Stimulated activated CD4-positive, alpha-beta T cell treated with anti-CD3 and anti-CD28 coated beads, Interleukin-2, amount 100 ng/mL, for 48 hours (primary cell): ENCODE data around the gene TRDN.
"Not testable (repeated sequence)": the region's sequence is repeated elsewhere in the genome, so short reads cannot be mapped to it uniquely, and the experiment has no call there.

Experiments used
- DNase-seq, 2 donors: peaks; one replicate each; pipeline ENCODE4 v3.0.0-alpha.2; 2020

TRDN gene

GRCh38 chr6:123383718-123384117 lies 253.0 kb downstream of the TRDN start:
- DNase-seq = no peak

DNA sequence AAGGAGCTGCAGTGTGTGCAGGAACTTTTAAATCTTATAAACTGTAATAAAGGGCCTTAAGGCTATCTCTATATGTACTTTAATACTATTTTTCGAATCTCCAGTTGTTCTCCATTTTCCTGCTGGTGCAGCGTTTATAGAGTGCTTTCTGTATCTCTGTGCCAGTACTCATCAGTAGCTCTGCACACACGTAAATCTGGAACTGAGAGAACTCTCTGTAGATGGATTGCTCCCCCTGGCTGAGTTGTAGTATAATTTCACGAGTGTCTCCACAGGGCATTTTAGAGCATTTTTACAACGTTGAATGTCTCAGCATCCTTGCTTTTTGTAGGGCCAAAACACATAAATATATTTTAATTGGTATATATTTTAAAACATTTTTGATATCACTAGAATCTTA lies 256.5 kb downstream of the TRDN start:
- DNase-seq = no peak

DNA sequence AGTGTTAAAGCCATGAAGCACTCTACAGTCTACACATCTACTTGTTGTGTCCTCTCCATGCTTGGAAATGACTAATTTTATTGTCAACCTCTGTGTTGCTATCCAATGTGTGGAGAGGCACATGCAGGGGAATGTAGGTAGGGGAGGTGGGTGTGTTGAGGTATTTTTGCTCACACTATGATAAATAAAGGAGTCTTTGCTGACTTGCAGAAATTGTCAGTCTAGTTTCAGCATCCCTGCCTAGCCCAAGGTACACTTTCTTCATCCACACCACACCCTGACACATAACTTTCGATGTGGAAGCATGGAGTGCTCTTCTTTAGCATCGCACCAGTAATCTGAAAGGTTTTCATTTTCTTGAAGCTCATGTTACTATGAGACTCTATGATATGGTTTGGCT lies 264.0 kb downstream of the TRDN start:
- no peak for DNase-seq

DNA sequence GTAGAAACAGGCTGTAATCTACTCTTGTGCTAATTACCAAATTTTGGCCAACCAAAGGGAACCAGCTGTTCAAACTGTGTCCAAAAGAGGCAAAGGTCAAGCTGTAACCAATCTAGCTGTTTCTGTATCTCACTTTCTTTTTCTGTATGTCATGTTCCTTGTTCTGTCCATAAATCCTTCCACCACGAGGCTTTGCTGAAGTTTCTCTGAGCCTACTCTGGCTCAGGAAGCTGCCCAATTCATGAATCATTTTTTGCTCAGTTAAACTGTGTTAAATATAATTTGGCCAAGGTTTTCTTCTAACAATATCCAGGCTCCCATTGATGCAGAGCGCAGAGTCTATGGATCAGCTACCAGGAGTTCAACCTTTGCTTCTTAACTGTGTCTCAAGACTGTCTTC lies 272.8 kb downstream of the TRDN start:
- no peak for DNase-seq

DNA sequence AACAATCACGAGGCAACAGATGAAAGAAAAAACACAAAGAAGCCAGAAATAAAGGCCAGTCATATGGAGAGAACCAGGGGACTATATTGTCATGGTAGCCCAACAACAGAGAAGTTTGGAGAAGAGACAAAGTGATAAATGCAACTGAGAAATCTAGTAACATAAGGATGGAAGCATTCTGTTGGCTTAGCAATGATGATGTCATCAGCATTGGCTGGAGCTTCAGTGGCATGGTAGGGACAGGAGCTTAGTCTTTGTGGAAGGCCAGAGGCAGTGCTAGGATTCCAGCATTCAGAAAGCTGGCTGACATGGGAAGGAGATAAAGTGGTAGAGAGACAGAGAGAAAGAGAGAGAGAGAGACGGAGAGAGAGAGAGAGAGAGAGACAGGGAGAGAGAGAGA lies 276.4 kb downstream of the TRDN start:
- no peak for DNase-seq

GRCh38 chr6:123352705-123353104 lies 284.0 kb downstream of the TRDN start:
- DNase-seq = no peak

DNA sequence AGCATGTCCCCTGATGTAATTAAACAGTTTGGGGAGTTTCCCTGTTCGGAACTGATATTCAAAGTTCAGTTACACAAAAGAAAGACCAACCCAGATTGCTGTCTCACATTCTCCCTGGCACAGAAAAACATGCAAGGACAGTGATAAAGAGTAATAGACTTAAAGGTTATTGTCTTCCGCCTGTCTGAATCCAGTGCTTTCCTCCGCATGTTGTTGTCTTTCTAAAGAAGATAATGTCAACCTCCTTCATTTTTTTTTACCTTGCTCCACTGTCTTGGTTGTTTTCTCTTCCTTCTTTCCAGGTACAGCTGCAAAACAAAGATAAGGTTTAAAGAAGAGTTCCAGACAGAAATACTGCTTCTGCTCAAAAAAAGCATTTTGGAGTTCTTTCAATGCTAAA lies 284.5 kb downstream of the TRDN start:
- DNase-seq = no peak

DNA sequence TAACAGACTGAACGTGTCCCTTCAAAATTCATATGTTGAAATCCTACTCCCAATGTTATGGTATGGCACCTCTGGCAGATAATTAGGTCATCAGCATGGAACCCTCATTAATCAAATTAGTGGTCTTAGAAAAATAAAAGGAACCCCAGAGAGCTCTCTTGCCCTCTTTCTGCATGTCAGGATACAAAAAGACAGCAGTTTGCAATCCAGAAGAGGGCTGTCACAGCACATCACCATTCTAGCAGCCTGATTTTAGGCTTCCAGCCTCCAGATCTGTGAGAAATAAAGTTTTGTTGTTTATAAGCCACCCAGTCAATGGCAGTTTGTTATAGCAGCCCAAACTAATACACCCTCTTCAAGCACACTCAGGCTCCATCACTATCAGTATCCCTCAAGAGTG lies 292.9 kb downstream of the TRDN start:
- no peak for DNase-seq

DNA sequence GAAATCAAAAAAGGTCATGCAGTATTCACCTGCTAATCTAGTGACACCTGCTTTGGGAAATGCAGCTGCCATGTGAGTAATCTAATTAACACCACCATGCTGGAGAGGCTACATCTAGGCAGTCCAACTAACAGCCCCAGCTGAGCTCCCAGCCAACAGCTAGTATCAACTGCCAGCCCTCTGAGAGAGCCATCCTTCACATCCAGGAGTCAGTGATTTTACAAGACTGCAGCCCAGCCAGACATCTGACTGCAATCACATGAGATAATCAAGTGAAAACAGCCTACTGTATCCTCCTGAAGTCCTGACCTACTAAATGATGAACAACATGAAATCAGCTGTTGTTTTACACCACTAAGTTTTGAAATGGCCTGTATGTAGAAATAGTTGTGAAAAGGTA lies 298.4 kb downstream of the TRDN start:
- DNase-seq = no peak

GRCh38 chr6:123333000-123333756 lies 303.6 kb downstream of the TRDN start:
- no peak for DNase-seq

DNA sequence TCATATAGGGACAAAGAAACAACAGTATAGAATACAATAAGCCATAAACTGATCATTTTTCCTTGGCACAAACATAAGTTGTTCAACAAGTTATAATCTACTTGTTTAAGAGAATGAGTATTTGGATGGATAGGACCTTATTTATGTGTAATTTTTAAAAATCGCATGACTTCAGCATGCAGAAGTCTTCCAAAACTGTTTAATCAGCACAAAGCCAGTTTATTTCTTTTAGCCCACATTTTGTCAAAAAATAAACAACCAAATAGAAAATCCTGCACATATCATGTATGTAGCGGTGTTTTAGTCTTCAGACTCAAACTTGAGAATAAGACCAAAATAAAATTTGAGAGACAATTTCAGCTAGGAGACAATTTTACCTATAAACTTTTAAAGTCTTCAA lies 304.7 kb downstream of the TRDN start:
- DNase-seq = no peak

- DNase-seq = no peak
Measured at GRCh38 chr6:123329337-123329736, 307.4 kb downstream of the TRDN start.

- no peak for DNase-seq
Measured at GRCh38 chr6:123323452-123324329, 313.1 kb downstream of the TRDN start.

DNA sequence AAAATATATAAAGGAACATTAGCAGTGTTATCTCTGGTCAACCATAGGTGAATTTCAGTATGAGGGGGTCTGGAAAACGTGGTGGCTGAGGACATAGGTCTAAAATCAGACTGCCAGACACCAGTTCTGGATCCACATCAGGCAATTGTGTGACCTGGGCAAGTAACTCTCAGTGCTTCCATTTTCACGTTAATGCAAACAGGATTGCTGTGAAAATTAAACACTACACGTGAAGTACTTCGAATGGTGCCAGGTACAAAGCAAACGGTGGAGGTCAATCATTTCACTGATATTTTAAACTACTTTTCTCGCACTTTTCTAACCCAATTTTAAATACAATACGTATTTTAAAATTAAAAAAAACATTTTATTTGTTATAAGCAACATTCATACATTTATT lies 315.7 kb downstream of the TRDN start:
- DNase-seq = no peak

GRCh38 chr6:123316733-123317323 lies 319.9 kb downstream of the TRDN start:
- no peak for DNase-seq

GRCh38 chr6:123314459-123314858 lies 322.3 kb downstream of the TRDN start:
- not testable (repeated sequence) for DNase-seq

- no peak for DNase-seq
Measured at GRCh38 chr6:123309130-123309529, 327.6 kb downstream of the TRDN start.

DNA sequence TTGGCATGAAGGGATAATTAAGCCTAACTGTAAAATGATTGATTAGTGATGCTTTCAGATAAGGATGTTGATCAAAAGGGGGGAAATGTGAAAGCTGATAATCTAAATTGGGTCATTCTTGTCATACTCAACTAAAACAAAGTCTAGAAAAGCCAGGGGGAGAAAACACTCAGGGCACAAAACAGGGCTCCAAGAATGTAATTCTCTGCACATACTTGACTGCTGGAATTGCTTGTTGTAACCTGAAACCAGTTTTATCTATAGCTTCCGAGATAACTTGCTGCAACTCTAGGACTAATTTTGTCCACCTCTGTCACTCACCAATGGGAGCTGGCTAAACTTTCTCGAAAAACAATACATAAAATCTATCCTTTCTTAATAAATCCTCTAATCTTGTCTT lies 330.4 kb downstream of the TRDN start:
- DNase-seq = no peak

- DNase-seq = no peak
Measured at GRCh38 chr6:123295672-123296071, 341.1 kb downstream of the TRDN start.

DNA sequence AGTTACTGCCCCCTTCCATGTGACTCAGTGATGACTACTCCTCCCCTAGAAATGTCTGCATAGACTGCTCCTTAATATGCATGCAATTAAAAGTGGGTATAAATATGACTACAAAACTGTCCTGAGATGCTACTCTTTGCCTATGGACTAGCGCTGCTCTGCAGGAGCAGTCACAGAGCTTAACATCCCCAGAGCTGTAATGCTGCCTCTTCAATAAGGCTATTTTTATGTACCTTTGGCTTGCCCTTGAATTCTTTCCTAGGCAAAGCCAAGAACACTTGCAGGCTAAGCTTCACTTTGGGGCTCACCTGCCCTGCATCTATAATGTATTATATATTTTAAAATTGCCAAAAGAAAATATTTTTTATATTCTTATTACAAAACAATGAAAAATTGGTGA lies 341.6 kb downstream of the TRDN start:
- no peak for DNase-seq

- no peak for DNase-seq
Measured at GRCh38 chr6:123288649-123289048, 348.1 kb downstream of the TRDN start.

DNA sequence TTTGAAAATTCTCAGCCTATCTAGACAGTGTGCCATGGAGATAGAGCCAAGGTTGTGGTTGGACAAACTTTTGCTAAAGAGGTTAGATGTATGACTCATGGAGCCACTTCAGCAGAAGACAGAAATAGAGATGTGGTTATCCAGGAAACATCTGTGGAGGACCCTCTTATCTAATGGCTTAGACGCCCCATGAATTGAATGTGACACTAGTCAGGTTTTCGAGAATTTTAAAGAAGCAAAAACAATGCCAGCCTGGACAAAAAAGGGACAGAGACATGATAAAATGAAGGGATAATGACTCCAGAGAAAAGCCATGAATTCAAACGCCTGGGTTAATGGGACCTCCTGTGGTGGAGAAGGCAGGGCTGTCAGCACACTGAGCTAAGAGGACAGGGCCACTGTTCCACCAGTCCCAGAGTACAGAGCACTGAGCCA lies 360.2 kb downstream of the TRDN start:
- DNase-seq = no peak

GRCh38 chr6:123263981-123264380 lies 372.8 kb downstream of the TRDN start:
- DNase-seq = no peak

GRCh38 chr6:123240626-123241025 lies 396.1 kb downstream of the TRDN start:
- DNase-seq = no peak
